H1 (cell line): ENCODE data around the gene SP9. TPM values are rescaled to one million over a fixed set of nuclear protein-coding genes. Genes with fewer than 3 reads are reported as not detected.

Source experiments
- CTCF ChIA-PET: fragments of 300-600 bp; sonication (Branson Sonifier 250); formaldehyde crosslinking; loops from one replicate; lab custom pipeline; 2021; ENCODE audit not compliant: partially characterized antibody; lab: Charles Lee
- POLR2A ChIA-PET: fragments of 300-600 bp; sonication (Branson Sonifier 250); formaldehyde crosslinking; loops from one replicate; lab custom pipeline; 2021; ENCODE audit warnings: inconsistent platforms; ENCODE audit not compliant: partially characterized antibody; lab: Charles Lee
- DNase-seq, 2 experiments: peaks; one replicate each; pipeline versions ENCODE4 v3.0.0 to v3.0.0-alpha.2; 2010 to 2022; ENCODE audit warnings: low spot score in 2 of 2, low read depth in 1 of 2, mixed read lengths in 1 of 2
- FAIRE-seq: peaks from 2 replicates; lab custom pipeline; 2011; peaks lifted over from hg19 to GRCh38; lab: Jason Lieb, UNC
- H2AFZ ChIP-seq: 2 replicates; pipeline ENCODE4 v1.8.1; 2012; ENCODE audit warnings: low read length, inconsistent platforms
- H2AK5ac ChIP-seq: 2 replicates; pipeline ENCODE4 v1.6.1; 2013; ENCODE audit warnings: low read depth, low read length
- H2BK120ac ChIP-seq: replicated peaks from 2 replicates; pipeline ENCODE3; 2013; ENCODE audit warnings: low read depth, low read length, inconsistent platforms
- H2BK12ac ChIP-seq: 2 replicates; pipeline ENCODE4 v1.6.1; 2013; ENCODE audit warnings: low read depth, low read length
- H2BK15ac ChIP-seq: 2 replicates; pipeline ENCODE4 v1.6.1; 2013; ENCODE audit warnings: low read length
- H2BK20ac ChIP-seq: 2 replicates; pipeline ENCODE4 v1.6.1; 2013; ENCODE audit warnings: low read length
- H2BK5ac ChIP-seq: 2 replicates; pipeline ENCODE4 v1.6.1; 2013; ENCODE audit warnings: low read depth, low read length
- H3K14ac ChIP-seq: 2 replicates; pipeline ENCODE4 v1.6.1; 2013; ENCODE audit warnings: inconsistent platforms; ENCODE audit not compliant: insufficient read length
- H3K18ac ChIP-seq: 2 replicates; pipeline ENCODE4 v1.6.1; 2013; ENCODE audit warnings: low read length; ENCODE audit errors: extremely low read depth
- H3K23ac ChIP-seq: 2 replicates; pipeline ENCODE4 v1.6.1; 2013; ENCODE audit warnings: inconsistent platforms; ENCODE audit not compliant: insufficient read length
- H3K23me2 ChIP-seq: 2 replicates; pipeline ENCODE4 v1.6.1; 2013; ENCODE audit warnings: low read depth, low read length
- H3K27ac ChIP-seq: 2 replicates; pipeline ENCODE4 v1.6.1; 2011; ENCODE audit warnings: low read depth, low read length, inconsistent platforms
- H3K27me3 ChIP-seq, 4 experiments: replicated peaks in 1 of 4; 1 replicate in 1 of 4; 2 replicates in 3 of 4; pipeline versions ENCODE4 v1.6.1 to v1.8.1; 2011 to 2013; ENCODE audit warnings: low read length in 3 of 4, mild to moderate bottlenecking in 3 of 4, inconsistent platforms in 2 of 4, mixed read lengths in 2 of 4, moderate library complexity in 1 of 4; ENCODE audit not compliant: control insufficient read depth in 3 of 4, insufficient read depth in 3 of 4; ENCODE audit errors: extremely low read depth in 1 of 4
- H3K36me3 ChIP-seq, 4 experiments: 2 replicates each; pipeline versions ENCODE4 v1.6.1 to v1.8.1; 2011 to 2013; ENCODE audit warnings: mild to moderate bottlenecking in 4 of 4, low read length in 3 of 4, moderate library complexity in 2 of 4, control low read depth in 1 of 4, inconsistent platforms in 1 of 4; ENCODE audit not compliant: insufficient read depth in 4 of 4, control insufficient read depth in 2 of 4
- H3K4ac ChIP-seq: replicated peaks from 2 replicates; pipeline ENCODE3; 2013; ENCODE audit warnings: low read length, low read depth, mixed read lengths, inconsistent platforms; ENCODE audit not compliant: insufficient read length
- H3K4me1 ChIP-seq, 4 experiments: replicated peaks in 1 of 4; 1 replicate in 1 of 4; 2 replicates in 3 of 4; pipeline versions ENCODE4 v1.6.1 to v1.8.1; 2011 to 2013; ENCODE audit warnings: low read length in 3 of 4, inconsistent platforms in 2 of 4, mixed read lengths in 1 of 4; ENCODE audit not compliant: insufficient read depth in 4 of 4, control insufficient read depth in 3 of 4
- H3K4me2 ChIP-seq, 2 experiments: 2 replicates each; pipeline versions ENCODE4 v1.6.1 to v1.8.1; 2011 to 2013; ENCODE audit warnings: low read depth in 2 of 2, low read length in 2 of 2, control low read depth in 1 of 2, inconsistent platforms in 1 of 2, mild to moderate bottlenecking in 1 of 2; ENCODE audit not compliant: insufficient read depth in 1 of 2
- H3K4me3 ChIP-seq, 4 experiments: fragments of 200-600, 300-600 bp in 1 of 4; sonication (generic), shearing (Covaris generic), sonication (Bioruptor Twin) in 1 of 4; 2 replicates each; pipeline versions ENCODE4 v1.5.1 to v1.8.1; 2011 to 2016; ENCODE audit warnings: low read length in 4 of 4, low read depth in 3 of 4, control low read depth in 2 of 4, inconsistent platforms in 2 of 4, mild to moderate bottlenecking in 2 of 4, mixed read lengths in 1 of 4, moderate library complexity in 1 of 4; ENCODE audit not compliant: insufficient read depth in 2 of 4; ENCODE audit errors: extremely low read depth in 1 of 4
- H3K56ac ChIP-seq: replicated peaks from 2 replicates; pipeline ENCODE3; 2013; ENCODE audit warnings: low read depth, mild to moderate bottlenecking, mixed read lengths, low read length, inconsistent platforms; ENCODE audit not compliant: insufficient read length
- H3K79me1 ChIP-seq: 2 replicates; pipeline ENCODE4 v1.6.1; 2013; ENCODE audit warnings: low read depth, low read length, control low read depth
- H3K79me2 ChIP-seq, 2 experiments: 2 replicates each; pipeline versions ENCODE4 v1.6.1 to v1.8.1; 2012 to 2013; ENCODE audit warnings: low read length in 2 of 2, mild to moderate bottlenecking in 2 of 2, inconsistent platforms in 1 of 2; ENCODE audit not compliant: insufficient read depth in 2 of 2, control insufficient read depth in 1 of 2
- H3K9ac ChIP-seq, 4 experiments: replicated peaks in 1 of 4; 1 replicate in 1 of 4; 2 replicates in 3 of 4; pipeline versions ENCODE4 v1.6.1 to v1.8.1; 2011 to 2013; ENCODE audit warnings: low read depth in 3 of 4, low read length in 3 of 4, control low read depth in 2 of 4, mild to moderate bottlenecking in 2 of 4, moderate library complexity in 2 of 4, inconsistent platforms in 1 of 4; ENCODE audit errors: extremely low read depth in 1 of 4
- H3K9me3 ChIP-seq, 2 experiments: 2 replicates each; pipeline versions ENCODE4 v1.6.1 to v1.8.1; 2012 to 2013; ENCODE audit warnings: mild to moderate bottlenecking in 2 of 2, moderate library complexity in 2 of 2, control low read depth in 1 of 2, inconsistent platforms in 1 of 2, low read depth in 1 of 2, low read length in 1 of 2, mixed read lengths in 1 of 2; ENCODE audit not compliant: insufficient read depth in 2 of 2
- H4K20me1 ChIP-seq, 2 experiments: replicated peaks in 1 of 2; 2 replicates each; pipeline versions ENCODE3 to v1.8.1; 2011 to 2013; ENCODE audit warnings: inconsistent platforms in 2 of 2, low read length in 2 of 2, mild to moderate bottlenecking in 1 of 2; ENCODE audit not compliant: insufficient read depth in 2 of 2, control insufficient read depth in 1 of 2
- H4K5ac ChIP-seq: 2 replicates; pipeline ENCODE4 v1.6.1; 2013; ENCODE audit warnings: low read length, low read depth, mixed read lengths, inconsistent platforms; ENCODE audit not compliant: insufficient read length
- H4K8ac ChIP-seq: 2 replicates; pipeline ENCODE4 v1.8.0; 2013; ENCODE audit warnings: mild to moderate bottlenecking, moderate library complexity, low read length, inconsistent platforms; ENCODE audit not compliant: insufficient read depth; ENCODE audit errors: extremely low read depth
- H4K91ac ChIP-seq: replicated peaks from 2 replicates; pipeline ENCODE3; 2013; ENCODE audit warnings: low read length, mixed read lengths, inconsistent platforms; ENCODE audit not compliant: insufficient read length
- MAFK ChIP-seq: IDR thresholded peaks from 2 replicates; pipeline ENCODE4 v1.6.1; 2012; ENCODE audit warnings: low read depth, mild to moderate bottlenecking, improper control_type of control experiment, low read length
- RNF2 ChIP-seq: fragments of 200-900, 300-1000 bp; sonication (generic); IDR thresholded peaks from 2 replicates; pipeline ENCODE4 v1.7.1; 2016; ENCODE audit warnings: borderline replicate concordance, low read depth, mild to moderate bottlenecking, antibody characterized with exemption, low read length; ENCODE audit not compliant: poor library complexity, severe bottlenecking; ENCODE audit errors: missing control alignments
- WGBS, 2 experiments: shearing (Covaris generic) in 1 of 2; methylation state at CpG; one replicate each; pipeline versions ENCODE4 v1.1.6 to v1.1.7; 2013 to 2015; ENCODE audit warnings: low lambda C conversion rate in 2 of 2, mixed read lengths in 2 of 2, inconsistent platforms in 1 of 2, low coverage in 1 of 2, missing lambda C conversion rate in 1 of 2; ENCODE audit not compliant: insufficient replicate concordance in 2 of 2, insufficient coverage in 1 of 2, insufficient read length in 1 of 2; ENCODE audit errors: extremely low coverage in 1 of 2, missing lambda C conversion rate in 1 of 2; 5-methylcytosine and 5-hydroxymethylcytosine counted together
- polyA plus RNA-seq, 7 experiments: library from polyadenylated mRNA; depleted of rRNA in 3 of 7; stranded (reverse) in 5 of 7; unstranded in 2 of 7; fragments of >200 nt in 5 of 7; fragments of 200-250 nt in 2 of 7; gene quantifications; 1 replicate in 5 of 7; 2 replicates in 1 of 7; 4 replicates in 1 of 7; pipeline versions ENCODE4 v1.2.1 to v1.2.3, GENCODE V29; 2011 to 2013; ENCODE audit warnings: missing spikeins in 2 of 7, mixed read lengths in 2 of 7
- total RNA-seq: library from RNA; stranded (reverse); fragmentation: NEBNext Ultra II Directional; extraction: Animal tissue kit (Norgen Biotek cat#: 25700); gene quantifications from 2 replicates; pipeline ENCODE4 v1.2.1, GENCODE V29; 2021

SP9 gene
- total and polyA plus RNA-seq, 2 of the 8 experiments (the other 6 are each of a cell fraction or from before 2014, with no cell fraction given), result 0.03 to 0.11 TPM

- no peak overlapping the region for H4K5ac ChIP-seq
- peak overlapping the region; percentile 69; the same call in 1 of the 2 replicates for H2BK12ac ChIP-seq
- H2AK5ac ChIP-seq, result no peak overlapping the region
- H3K36me3 ChIP-seq, result no peaks in the 10 kb centered on the region; a peak in 1 of 8 replicates
- no peak overlapping the region for H2BK120ac ChIP-seq
- TF ChIP-seq RNF2 (peak; percentile 41), MAFK (no peak)
- H3K27ac ChIP-seq, result no peak overlapping the region
- CTCF ChIA-PET, result no interaction called here
- H2BK5ac ChIP-seq, result peak overlapping the region; percentile 75; the same call in 1 of the 2 replicates
- no peaks in the 10 kb centered on the region for H3K9me3 ChIP-seq
- H3K4ac ChIP-seq, result no peak overlapping the region
- H2BK20ac ChIP-seq, result peak overlapping the region; percentile 21; the same call in 1 of the 2 replicates
- FAIRE-seq, result no peak
- WGBS, 2 experiments, result 1% methylated on average over 12 of the region's 15 CpGs; no CpG with 5 or more reads in 1 of the 2 experiments
- no peak overlapping the region for H3K14ac ChIP-seq
- peaks cover 3 to 11% of the 10 kb centered on the region in 2 experiments for H4K20me1 ChIP-seq
- H3K4me1 ChIP-seq, result peaks cover 12 to 40% (median 22%) of the 10 kb centered on the region in 4 experiments
- H3K4me2 ChIP-seq, result peak overlapping the region; percentile 67 to 84
- H3K4me3 ChIP-seq, result peak overlapping the region in 3 of 4 experiments; percentile 7 to 51 (median 19); a peak in 3 of 8 replicates
- no peaks in the 10 kb centered on the region for H3K79me1 ChIP-seq
- H4K91ac ChIP-seq, result no peak overlapping the region
- no peak overlapping the region for H4K8ac ChIP-seq
- no peak overlapping the region for H2AFZ ChIP-seq
- H3K56ac ChIP-seq, result no peak overlapping the region
- peaks cover 20% of the 10 kb centered on the region; the same call in 1 of the 2 replicates for H3K23me2 ChIP-seq
- H3K79me2 ChIP-seq, result no peaks in the 10 kb centered on the region
- POLR2A ChIA-PET, result no interaction called here
- H3K23ac ChIP-seq, result no peak overlapping the region
- peak overlapping the region; percentile 54; the same call in 1 of the 2 replicates for H3K18ac ChIP-seq
- peak overlapping the region; percentile 61; the same call in 1 of the 2 replicates for H2BK15ac ChIP-seq
- no peak for DNase-seq
- H3K27me3 ChIP-seq, result peaks cover 69 to 98% (median 92%) of the 10 kb centered on the region in 4 experiments
- no peak overlapping the region for H3K9ac ChIP-seq
Observed at GRCh38 chr2:174333017-174333371, 1.8 kb upstream of the SP9 start.
